ENCODE results near the gene SMC1B. TPM values are rescaled to one million over a fixed set of nuclear protein-coding genes. Genes with fewer than 3 reads are reported as not detected.
A peak's percentile ranks its signal among the peaks of the same experiment; 100 is the strongest.

The SMC1B gene, protein sequence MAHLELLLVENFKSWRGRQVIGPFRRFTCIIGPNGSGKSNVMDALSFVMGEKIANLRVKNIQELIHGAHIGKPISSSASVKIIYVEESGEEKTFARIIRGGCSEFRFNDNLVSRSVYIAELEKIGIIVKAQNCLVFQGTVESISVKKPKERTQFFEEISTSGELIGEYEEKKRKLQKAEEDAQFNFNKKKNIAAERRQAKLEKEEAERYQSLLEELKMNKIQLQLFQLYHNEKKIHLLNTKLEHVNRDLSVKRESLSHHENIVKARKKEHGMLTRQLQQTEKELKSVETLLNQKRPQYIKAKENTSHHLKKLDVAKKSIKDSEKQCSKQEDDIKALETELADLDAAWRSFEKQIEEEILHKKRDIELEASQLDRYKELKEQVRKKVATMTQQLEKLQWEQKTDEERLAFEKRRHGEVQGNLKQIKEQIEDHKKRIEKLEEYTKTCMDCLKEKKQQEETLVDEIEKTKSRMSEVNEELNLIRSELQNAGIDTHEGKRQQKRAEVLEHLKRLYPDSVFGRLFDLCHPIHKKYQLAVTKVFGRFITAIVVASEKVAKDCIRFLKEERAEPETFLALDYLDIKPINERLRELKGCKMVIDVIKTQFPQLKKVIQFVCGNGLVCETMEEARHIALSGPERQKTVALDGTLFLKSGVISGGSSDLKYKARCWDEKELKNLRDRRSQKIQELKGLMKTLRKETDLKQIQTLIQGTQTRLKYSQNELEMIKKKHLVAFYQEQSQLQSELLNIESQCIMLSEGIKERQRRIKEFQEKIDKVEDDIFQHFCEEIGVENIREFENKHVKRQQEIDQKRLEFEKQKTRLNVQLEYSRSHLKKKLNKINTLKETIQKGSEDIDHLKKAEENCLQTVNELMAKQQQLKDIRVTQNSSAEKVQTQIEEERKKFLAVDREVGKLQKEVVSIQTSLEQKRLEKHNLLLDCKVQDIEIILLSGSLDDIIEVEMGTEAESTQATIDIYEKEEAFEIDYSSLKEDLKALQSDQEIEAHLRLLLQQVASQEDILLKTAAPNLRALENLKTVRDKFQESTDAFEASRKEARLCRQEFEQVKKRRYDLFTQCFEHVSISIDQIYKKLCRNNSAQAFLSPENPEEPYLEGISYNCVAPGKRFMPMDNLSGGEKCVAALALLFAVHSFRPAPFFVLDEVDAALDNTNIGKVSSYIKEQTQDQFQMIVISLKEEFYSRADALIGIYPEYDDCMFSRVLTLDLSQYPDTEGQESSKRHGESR
- polyA plus RNA-seq (2012; ENCODE audit: insufficient read depth, insufficient read length, low read depth): not detected

DNA sequence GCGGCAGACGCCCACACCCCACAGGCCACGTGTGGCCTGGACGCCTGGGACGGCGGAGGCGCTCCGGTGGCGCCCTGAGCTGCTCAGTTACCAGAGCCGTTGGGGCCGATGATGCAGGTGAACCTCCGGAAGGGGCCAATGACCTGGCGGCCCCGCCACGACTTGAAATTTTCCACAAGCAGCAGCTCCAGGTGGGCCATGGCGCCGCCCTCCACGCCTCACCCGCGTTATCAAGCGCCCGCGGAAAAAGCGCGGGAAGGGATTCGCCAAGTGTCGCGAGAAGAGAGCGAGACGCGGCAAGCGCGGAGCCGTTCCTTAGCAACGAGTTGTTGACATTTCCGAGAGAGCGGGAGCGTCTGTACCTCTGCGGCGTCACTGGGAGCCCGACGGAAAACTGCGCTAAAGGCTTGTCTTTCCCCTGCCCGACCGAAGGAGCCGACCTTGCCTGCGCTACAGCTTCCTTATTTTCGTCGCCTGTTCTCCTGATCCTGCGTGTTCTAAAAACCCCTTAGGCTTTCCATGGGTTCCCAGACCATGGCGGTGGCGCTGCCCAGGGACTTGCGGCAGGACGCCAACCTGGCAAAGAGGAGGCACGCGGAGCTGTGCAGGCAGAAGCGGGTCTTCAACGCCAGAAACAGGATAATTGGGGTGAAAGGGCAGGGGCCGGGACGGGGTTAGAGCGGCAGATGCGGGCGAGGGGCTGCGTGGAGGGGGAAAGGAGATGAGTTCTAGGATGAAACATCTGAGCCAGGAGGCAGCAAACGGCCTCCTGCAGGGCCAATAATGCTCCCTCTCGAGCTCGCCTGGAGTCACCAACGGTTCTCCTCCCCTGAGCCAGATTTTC lies at the start of gene SMC1B, which contains the start of gene RIBC2:
TSS of gene SMC1B (minus strand) at position 232 of the 844 bp plus-strand sequence. CDS start at position 200, 32 bp downstream.
TSS of gene RIBC2 (plus strand) at position 326 of the 844 bp plus-strand sequence. CDS start at position 520, 194 bp downstream.
- Histone ChIP-seq H3K9me3 (peaks cover 11% of the 10 kb centered on the region), H3K4me3 (ENCODE audit: low read depth, low read length) (peak within 1 kb of the TSS; percentile 55), H3K36me3 (no peaks in the 10 kb centered on the region), H3K4me1 (no peaks in the 10 kb centered on the region), H3K27me3 (no peaks in the 10 kb centered on the region)
- TF ChIP-seq, protein P1, sequence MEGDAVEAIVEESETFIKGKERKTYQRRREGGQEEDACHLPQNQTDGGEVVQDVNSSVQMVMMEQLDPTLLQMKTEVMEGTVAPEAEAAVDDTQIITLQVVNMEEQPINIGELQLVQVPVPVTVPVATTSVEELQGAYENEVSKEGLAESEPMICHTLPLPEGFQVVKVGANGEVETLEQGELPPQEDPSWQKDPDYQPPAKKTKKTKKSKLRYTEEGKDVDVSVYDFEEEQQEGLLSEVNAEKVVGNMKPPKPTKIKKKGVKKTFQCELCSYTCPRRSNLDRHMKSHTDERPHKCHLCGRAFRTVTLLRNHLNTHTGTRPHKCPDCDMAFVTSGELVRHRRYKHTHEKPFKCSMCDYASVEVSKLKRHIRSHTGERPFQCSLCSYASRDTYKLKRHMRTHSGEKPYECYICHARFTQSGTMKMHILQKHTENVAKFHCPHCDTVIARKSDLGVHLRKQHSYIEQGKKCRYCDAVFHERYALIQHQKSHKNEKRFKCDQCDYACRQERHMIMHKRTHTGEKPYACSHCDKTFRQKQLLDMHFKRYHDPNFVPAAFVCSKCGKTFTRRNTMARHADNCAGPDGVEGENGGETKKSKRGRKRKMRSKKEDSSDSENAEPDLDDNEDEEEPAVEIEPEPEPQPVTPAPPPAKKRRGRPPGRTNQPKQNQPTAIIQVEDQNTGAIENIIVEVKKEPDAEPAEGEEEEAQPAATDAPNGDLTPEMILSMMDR (IDR thresholded peaks at IDR 0.05; ENCODE audit: low read depth, low read length): no peak
- DNase-seq: peak; percentile 90

DNA sequence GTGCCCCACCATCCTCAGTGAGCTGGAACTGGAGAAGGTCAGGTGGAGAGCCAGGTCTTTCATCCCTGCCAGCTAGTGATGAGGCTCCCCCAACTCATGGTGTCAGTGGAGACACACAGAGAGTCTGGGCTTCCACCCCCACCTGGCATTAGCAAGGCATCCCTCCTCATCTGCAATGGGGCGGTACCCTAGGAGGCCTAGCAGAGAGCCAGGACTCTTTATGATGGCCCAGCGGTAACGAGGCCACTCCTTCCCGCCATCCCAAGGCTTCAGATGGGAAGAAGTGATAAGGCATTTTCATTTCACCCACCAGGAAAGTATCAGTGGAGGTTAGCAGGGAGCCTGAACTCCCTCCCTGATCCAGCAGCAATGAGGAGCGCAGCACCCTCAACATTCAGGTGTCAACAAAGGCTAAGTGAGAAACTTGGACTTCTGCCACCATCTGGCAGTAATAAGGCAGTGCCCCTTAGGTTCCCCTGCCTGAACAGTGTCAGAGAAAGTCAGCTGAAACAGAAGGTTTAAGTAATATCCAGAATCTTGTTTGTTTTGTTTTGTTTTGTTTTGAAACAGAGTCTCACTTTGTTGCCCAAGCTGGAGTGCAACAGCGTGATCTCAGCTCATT lies 48.7 kb upstream of the SMC1B start:
- Histone ChIP-seq H3K4me1 (peaks cover 4% of the 10 kb centered on the region; the same call in 1 of the 2 replicates), H3K4me3 (ENCODE audit: low read depth, low read length) (no peak overlapping the region), H3K9me3 (no peaks in the 10 kb centered on the region; the same call in 1 of the 2 replicates), H3K36me3 (no peaks in the 10 kb centered on the region), H3K27me3 (no peaks in the 10 kb centered on the region; the same call in 1 of the 2 replicates)
- TF ChIP-seq, protein P1 (IDR thresholded peaks at IDR 0.05; ENCODE audit: low read depth, low read length): peak; percentile 42
- no peak for DNase-seq

DNA sequence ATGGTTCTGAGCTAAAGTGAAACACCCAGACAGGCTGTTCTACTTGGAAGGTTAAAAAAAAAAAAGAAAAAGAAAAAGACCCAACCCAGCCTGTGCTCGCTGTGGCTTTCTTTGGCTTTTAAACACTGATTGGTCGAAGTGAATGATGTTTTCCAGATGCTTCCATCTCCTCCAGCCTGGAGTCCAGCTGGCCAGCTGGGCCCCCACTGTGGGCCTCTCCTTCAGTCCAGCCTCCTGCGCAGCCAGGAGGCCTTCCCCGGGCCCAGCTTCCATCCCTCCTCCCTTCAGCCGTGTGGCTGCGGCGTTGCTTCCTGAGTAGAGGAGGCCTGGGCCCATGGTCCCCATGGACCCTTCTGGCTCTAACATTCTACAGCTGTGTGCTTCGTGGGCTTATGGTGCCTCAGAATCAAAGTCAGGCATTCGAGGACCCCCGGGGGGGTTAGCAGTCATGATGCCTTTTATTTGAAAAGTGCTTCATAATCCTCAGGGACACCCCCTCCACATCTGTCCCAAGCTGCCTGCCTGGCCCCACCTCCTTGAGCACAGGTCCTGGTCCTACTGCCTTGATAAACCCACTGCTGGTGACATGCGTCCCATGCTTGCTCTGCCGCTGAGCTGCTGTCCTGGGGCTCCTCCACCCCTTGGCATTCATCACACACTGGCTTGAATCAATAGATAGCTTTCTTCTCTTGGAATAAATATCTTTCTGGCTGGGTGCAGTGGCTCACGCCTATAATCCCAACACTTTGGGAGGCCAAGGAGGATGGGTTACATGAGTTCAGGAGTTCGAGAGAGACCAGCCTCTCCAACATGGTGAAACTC lies 47.1 kb upstream of the SMC1B start:
- no peaks in the 10 kb centered on the region for H3K9me3 ChIP-seq
- H3K27me3 ChIP-seq: no peaks in the 10 kb centered on the region
- peaks cover 4% of the 10 kb centered on the region; the same call in 1 of the 2 replicates for H3K4me1 ChIP-seq
- no peak overlapping the region for H3K4me3 ChIP-seq (ENCODE audit: low read depth, low read length)
- TF ChIP-seq, protein P1 (IDR thresholded peaks at IDR 0.05; ENCODE audit: low read depth, low read length): no peak
- H3K36me3 ChIP-seq: no peaks in the 10 kb centered on the region
- no peak for DNase-seq

DNA sequence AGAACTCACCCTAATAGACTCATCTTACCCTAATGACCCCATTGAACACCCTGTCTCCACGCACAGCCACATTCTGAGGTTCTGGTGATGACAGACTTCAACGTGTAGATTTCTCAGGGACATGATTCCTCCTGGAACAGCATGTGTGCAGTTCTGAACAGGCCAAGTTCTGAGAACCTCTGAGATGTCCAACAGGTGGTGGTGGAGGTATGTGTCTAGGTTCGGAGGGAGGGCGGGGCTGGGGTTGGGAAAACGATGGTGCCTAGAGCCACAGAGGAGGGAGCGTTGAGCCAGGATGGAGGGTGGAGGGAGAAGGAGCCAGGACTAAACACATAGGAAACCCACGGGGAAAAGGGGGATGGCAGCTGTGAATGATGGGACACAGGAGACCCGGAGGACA lies 45.8 kb upstream of the SMC1B start:
- no peaks in the 10 kb centered on the region; the same call in 1 of the 2 replicates for H3K4me1 ChIP-seq
- DNase-seq: no peak
- no peaks in the 10 kb centered on the region for H3K36me3 ChIP-seq
- no peaks in the 10 kb centered on the region for H3K9me3 ChIP-seq
- no peaks in the 10 kb centered on the region for H3K27me3 ChIP-seq
- TF ChIP-seq, protein P1 (IDR thresholded peaks at IDR 0.05; ENCODE audit: low read depth, low read length): no peak
- H3K4me3 ChIP-seq (ENCODE audit: low read depth, low read length): no peak overlapping the region
